ENCODE data around the gene GPS2. TPM values are rescaled to one million over a fixed set of nuclear protein-coding genes. Genes with fewer than 3 reads are reported as not detected.

Gene GPS2
- total and polyA plus RNA-seq, 10 of the 15 experiments (the other 5 are each of a cell fraction or from before 2014, with no cell fraction given), result 10.2 to 96.4 (median 42.5) TPM

- no peak for TF ChIP-seq SUZ12 (IDR thresholded peaks at IDR 0.05; ENCODE audit: unreplicated experiment)
- peak; percentile 77 for TF ChIP-seq BCL3 (IDR thresholded peaks at IDR 0.05; ENCODE audit: borderline replicate concordance, insufficient read depth, low read depth, low read length, poor library complexity, severe bottlenecking)
- TF ChIP-seq BCL11A (IDR thresholded peaks at IDR 0.05; ENCODE audit: low read depth, low read length), result no peak
- TF ChIP-seq ZNF384 (IDR thresholded peaks at IDR 0.05; ENCODE audit: borderline replicate concordance, low read depth, low read length), result no peak
- TF ChIP-seq BACH1 (IDR thresholded peaks at IDR 0.05; ENCODE audit: borderline replicate concordance), result peak; percentile 78
- TF ChIP-seq PAX5 (IDR thresholded peaks at IDR 0.05; ENCODE audit: borderline replicate concordance, low read depth, low read length), result no peak
- peak; percentile 82 for TF ChIP-seq DPF2 (IDR thresholded peaks at IDR 0.05)
- TF ChIP-seq SIN3A (IDR thresholded peaks at IDR 0.05; ENCODE audit: low read depth, low read length), result peak; percentile 35; the same call in 1 of the 2 replicates
- TF ChIP-seq JUNB (IDR thresholded peaks at IDR 0.05), result no peak
- TF ChIP-seq RAD21 (IDR thresholded peaks at IDR 0.05; ENCODE audit: insufficient read depth, low read depth, low read length), result 0 out of 2 replicates have a peak, but pooled peaks have one; percentile 27
- TF ChIP-seq BHLHE40 (IDR thresholded peaks at IDR 0.05; ENCODE audit: borderline replicate concordance in 1 of 2, low read depth in 2 of 2, low read length in 1 of 2), result peak in 1 of 2 experiments; percentile 83; a peak in 3 of 4 replicates
- peak; percentile 44 for TF ChIP-seq MYC (IDR thresholded peaks at IDR 0.05; ENCODE audit: insufficient read depth, insufficient read length, insufficient replicate concordance, low read length, severe bottlenecking)
- peak; percentile 79; the same call in 1 of the 2 replicates for TF ChIP-seq NBN (IDR thresholded peaks at IDR 0.05)
- TF ChIP-seq SREBF1 (IDR thresholded peaks at IDR 0.05; ENCODE audit: low read length), result no peak
- no peak for TF ChIP-seq ZNF24 (IDR thresholded peaks at IDR 0.05)
- TF ChIP-seq RELA (IDR thresholded peaks at IDR 0.05; ENCODE audit: borderline replicate concordance, partially characterized antibody), result peak; percentile 18
- no peak for TF ChIP-seq E4F1 (IDR thresholded peaks at IDR 0.05; ENCODE audit: borderline replicate concordance, partially characterized antibody)
These were observed 36.7 kb upstream of the GPS2 start, which contains the start of gene KCTD11 (continued) for GRCh38 chr17:7351665-7352502.

Data from GM12878 (cell line).